DMS 273 (cell line): Measurements from ENCODE around the gene FAM89B.
A peak's percentile ranks its signal among the peaks of the same experiment; 100 is the strongest.

Source experiments
- DNase-seq: peaks from one replicate; lab custom pipeline; 2025; ENCODE audit not compliant: unreplicated experiment; lab: John Stamatoyannopoulos, UW

Gene FAM89B

GRCh38 chr11:65610404-65610803 lies 38.1 kb downstream of the FAM89B start:
- no peak for DNase-seq

- DNase-seq = no peak
These were observed 38.9 kb downstream of the FAM89B start for GRCh38 chr11:65611028-65611757.

- DNase-seq = no peak
These were observed 39.6 kb downstream of the FAM89B start for GRCh38 chr11:65611758-65612603.

GRCh38 chr11:65612691-65613090 lies 40.4 kb downstream of the FAM89B start:
- no peak for DNase-seq

GRCh38 chr11:65613091-65613928 lies 41.0 kb downstream of the FAM89B start:
- DNase-seq = peak; percentile 32

GRCh38 chr11:65615229-65615949 lies 43.1 kb downstream of the FAM89B start, which contains the start of gene PCNX3:
Gene PCNX3, plus strand, starts transcription at chr11:65615776. Its CDS starts 536 bp downstream, at chr11:65616312.
- peak; percentile 99 for DNase-seq

GRCh38 chr11:65615950-65616574 lies 43.7 kb downstream of the FAM89B start:
- peak; percentile 54 for DNase-seq

GRCh38 chr11:65616575-65617001 lies 44.2 kb downstream of the FAM89B start:
- no peak for DNase-seq

- no peak for DNase-seq
These were observed 45.0 kb downstream of the FAM89B start for GRCh38 chr11:65617136-65617850.

- no peak for DNase-seq
These were observed 45.8 kb downstream of the FAM89B start for GRCh38 chr11:65617990-65618751.

GRCh38 chr11:65618763-65619162 lies 46.4 kb downstream of the FAM89B start:
- no peak for DNase-seq

- DNase-seq = no peak
These were observed 47.1 kb downstream of the FAM89B start for GRCh38 chr11:65619281-65619928.

- DNase-seq = no peak
These were observed 48.3 kb downstream of the FAM89B start for GRCh38 chr11:65620666-65621065.

GRCh38 chr11:65621460-65621859 lies 49.1 kb downstream of the FAM89B start:
- no peak for DNase-seq

- no peak for DNase-seq
These were observed 49.7 kb downstream of the FAM89B start for GRCh38 chr11:65622011-65622410.

- no peak for DNase-seq
These were observed 50.8 kb downstream of the FAM89B start for GRCh38 chr11:65623177-65623576.
